ENCODE data around the gene ADAM19. TPM values are rescaled to one million over a fixed set of nuclear protein-coding genes. Genes with fewer than 3 reads are reported as not detected.

ADAM19 gene
- total RNA-seq, 1 donor from 2014 or later, result 41.2 TPM

- H3K4me1 Mint-ChIP-seq (ENCODE audit: low read depth, unreplicated experiment), result no peaks in the 10 kb centered on the region
- H3K27me3 Mint-ChIP-seq (ENCODE audit: unreplicated experiment), result peaks cover 2% of the 10 kb centered on the region
- no peak for TF ChIP-seq CTCF (IDR thresholded peaks at IDR 0.05; ENCODE audit: partially characterized antibody, unreplicated experiment)
- no peak overlapping the region for H3K27ac Mint-ChIP-seq (ENCODE audit: unreplicated experiment)
- peaks cover 3% of the 10 kb centered on the region for H3K9me3 Mint-ChIP-seq (ENCODE audit: unreplicated experiment)
- H3K36me3 Mint-ChIP-seq (ENCODE audit: unreplicated experiment), result no peaks in the 10 kb centered on the region
- H3K4me3 Mint-ChIP-seq (ENCODE audit: unreplicated experiment), result no peak overlapping the region
- no peak for DNase-seq
These were observed 54.5 kb downstream of the ADAM19 start for GRCh38 chr5:157520911-157521703.

GRCh38 chr5:157519579-157520253, 55.9 kb downstream of the ADAM19 start:
- Mint-ChIP-seq H3K4me1 (ENCODE audit: low read depth, unreplicated experiment) (peaks cover 3% of the 10 kb centered on the region), H3K4me3 (ENCODE audit: unreplicated experiment) (no peak overlapping the region), H3K36me3 (ENCODE audit: unreplicated experiment) (no peaks in the 10 kb centered on the region), H3K27ac (ENCODE audit: unreplicated experiment) (no peak overlapping the region), H3K27me3 (ENCODE audit: unreplicated experiment) (peaks cover 2% of the 10 kb centered on the region), H3K9me3 (ENCODE audit: unreplicated experiment) (peaks cover 3% of the 10 kb centered on the region)
- no peak for DNase-seq
- no peak for TF ChIP-seq CTCF (IDR thresholded peaks at IDR 0.05; ENCODE audit: partially characterized antibody, unreplicated experiment)

- Mint-ChIP-seq H3K36me3 (ENCODE audit: unreplicated experiment) (peaks cover 1% of the 10 kb centered on the region), H3K4me1 (ENCODE audit: low read depth, unreplicated experiment) (peaks cover 4% of the 10 kb centered on the region), H3K27ac (ENCODE audit: unreplicated experiment) (no peak overlapping the region), H3K27me3 (ENCODE audit: unreplicated experiment) (peaks cover 2% of the 10 kb centered on the region), H3K9me3 (ENCODE audit: unreplicated experiment) (peaks cover 3% of the 10 kb centered on the region), H3K4me3 (ENCODE audit: unreplicated experiment) (no peak overlapping the region)
- DNase-seq, result no peak
- no peak for TF ChIP-seq CTCF (IDR thresholded peaks at IDR 0.05; ENCODE audit: partially characterized antibody, unreplicated experiment)
These were observed 56.6 kb downstream of the ADAM19 start for GRCh38 chr5:157518963-157519362.

- H3K4me1 Mint-ChIP-seq (ENCODE audit: low read depth, unreplicated experiment), result peaks cover 7% of the 10 kb centered on the region
- peaks cover 2% of the 10 kb centered on the region for H3K27me3 Mint-ChIP-seq (ENCODE audit: unreplicated experiment)
- DNase-seq, result no peak
- H3K4me3 Mint-ChIP-seq (ENCODE audit: unreplicated experiment), result no peak overlapping the region
- peaks cover 8% of the 10 kb centered on the region for H3K36me3 Mint-ChIP-seq (ENCODE audit: unreplicated experiment)
- peak overlapping the region; percentile 4 for H3K27ac Mint-ChIP-seq (ENCODE audit: unreplicated experiment)
- TF ChIP-seq CTCF (IDR thresholded peaks at IDR 0.05; ENCODE audit: partially characterized antibody, unreplicated experiment), result no peak
- H3K9me3 Mint-ChIP-seq (ENCODE audit: unreplicated experiment), result peaks cover 3% of the 10 kb centered on the region
These were observed 58.8 kb downstream of the ADAM19 start for GRCh38 chr5:157516626-157517325.

Data from glutamatergic neuron (in vitro differentiated cells).